Measurements from ENCODE around the gene KRTAP4-7. TPM values are rescaled to one million over a fixed set of nuclear protein-coding genes. Genes with fewer than 3 reads are reported as not detected.
A peak's percentile ranks its signal among the peaks of the same experiment; 100 is the strongest.
"Not testable (repeated sequence)": the region's sequence is repeated elsewhere in the genome, so short reads cannot be mapped to it uniquely, and the experiment has no call there.

The KRTAP4-7 gene
- total RNA-seq, 1 donor = not detected

GRCh38 chr17:41065016-41065689, 18.8 kb upstream of the KRTAP4-7 start:
- not testable (repeated sequence) for DNase-seq (ENCODE audit: low read depth in 2 of 3, low spot score in 2 of 3)

- DNase-seq (ENCODE audit: low read depth in 2 of 3, low spot score in 2 of 3) = no peak
These were observed 17.9 kb upstream of the KRTAP4-7 start, which contains the start of gene KRTAP2-4 for GRCh38 chr17:41065829-41066624. Gene KRTAP2-4 (minus strand): TSS chr17:41065879. CDS start chr17:41065845, 34 bp downstream.

- no peak for DNase-seq (ENCODE audit: low read depth in 2 of 3, low spot score in 2 of 3)
These were observed 16.7 kb upstream of the KRTAP4-7 start for GRCh38 chr17:41067281-41067680.

GRCh38 chr17:41069031-41069430, 14.9 kb upstream of the KRTAP4-7 start:
- DNase-seq (ENCODE audit: low read depth in 2 of 3, low spot score in 2 of 3) = no peak

- no peak for DNase-seq (ENCODE audit: low read depth in 2 of 3, low spot score in 2 of 3)
These were observed 12.2 kb upstream of the KRTAP4-7 start for GRCh38 chr17:41071606-41072360.

- no peak for DNase-seq (ENCODE audit: low read depth in 2 of 3, low spot score in 2 of 3)
These were observed 10.3 kb upstream of the KRTAP4-7 start for GRCh38 chr17:41073676-41074075.

- DNase-seq (ENCODE audit: low read depth in 2 of 3, low spot score in 2 of 3) = no peak
These were observed 7.2 kb upstream of the KRTAP4-7 start for GRCh38 chr17:41076788-41077187.

- DNase-seq (ENCODE audit: low read depth in 2 of 3, low spot score in 2 of 3) = no peak
These were observed 1.3 kb upstream of the KRTAP4-7 start for GRCh38 chr17:41082626-41083025.

GRCh38 chr17:41083427-41083826, 523 bp upstream of the KRTAP4-7 start:
- not testable (repeated sequence) for DNase-seq (ENCODE audit: low read depth in 2 of 3, low spot score in 2 of 3)

- DNase-seq (ENCODE audit: low read depth in 2 of 3, low spot score in 2 of 3) = not testable (repeated sequence)
These were observed 4.9 kb downstream of the KRTAP4-7 start for GRCh38 chr17:41088760-41089352.

GRCh38 chr17:41096055-41096454, 12.1 kb downstream of the KRTAP4-7 start:
- DNase-seq (ENCODE audit: low read depth in 2 of 3, low spot score in 2 of 3) = no peak

- DNase-seq (ENCODE audit: low read depth in 2 of 3, low spot score in 2 of 3) = no peak
These were observed 14.1 kb downstream of the KRTAP4-7 start, which contains the start of gene KRTAP4-8 for GRCh38 chr17:41098042-41098441. Gene KRTAP4-8 (minus strand): TSS chr17:41098142. CDS start chr17:41098084, 58 bp downstream.

- DNase-seq (ENCODE audit: low read depth in 2 of 3, low spot score in 2 of 3) = no peak
These were observed 14.5 kb downstream of the KRTAP4-7 start for GRCh38 chr17:41098481-41098880.

- peak in 1 of 3 donors; percentile 36 for DNase-seq (ENCODE audit: low read depth in 2 of 3, low spot score in 2 of 3)
These were observed 15.9 kb downstream of the KRTAP4-7 start for GRCh38 chr17:41099682-41100480.

- DNase-seq (ENCODE audit: low read depth in 2 of 3, low spot score in 2 of 3) = no peak
These were observed 17.8 kb downstream of the KRTAP4-7 start, which contains the start of gene KRTAP4-16 for GRCh38 chr17:41101586-41102259. Gene KRTAP4-16 (minus strand): TSS chr17:41102209. CDS start chr17:41102209, 0 bp downstream.

GRCh38 chr17:41103896-41104295, 19.9 kb downstream of the KRTAP4-7 start:
- DNase-seq (ENCODE audit: low read depth in 2 of 3, low spot score in 2 of 3) = no peak

- DNase-seq (ENCODE audit: low read depth in 2 of 3, low spot score in 2 of 3) = not testable (repeated sequence)
These were observed 20.6 kb downstream of the KRTAP4-7 start for GRCh38 chr17:41104386-41105038.

GRCh38 chr17:41105347-41105746, 21.4 kb downstream of the KRTAP4-7 start, which contains the start of gene KRTAP4-9:
Gene KRTAP4-9 (plus strand): TSS chr17:41105389. CDS start chr17:41105389, 0 bp downstream.
- DNase-seq (ENCODE audit: low read depth in 2 of 3, low spot score in 2 of 3) = not testable (repeated sequence)

Data from hematopoietic multipotent progenitor cell (in vitro differentiated cells).